Activated T-cell treated with anti-CD3 and anti-CD28 coated beads for 4 hours (primary cell): ENCODE results near the gene GIGYF1.
A peak's percentile ranks its signal among the peaks of the same experiment; 100 is the strongest.
"Not testable (repeated sequence)": the region's sequence is repeated elsewhere in the genome, so short reads cannot be mapped to it uniquely, and the experiment has no call there.

Source experiments
- DNase-seq: peaks from one replicate; pipeline ENCODE4 v3.0.0-alpha.2; 2020

GIGYF1 gene

DNA sequence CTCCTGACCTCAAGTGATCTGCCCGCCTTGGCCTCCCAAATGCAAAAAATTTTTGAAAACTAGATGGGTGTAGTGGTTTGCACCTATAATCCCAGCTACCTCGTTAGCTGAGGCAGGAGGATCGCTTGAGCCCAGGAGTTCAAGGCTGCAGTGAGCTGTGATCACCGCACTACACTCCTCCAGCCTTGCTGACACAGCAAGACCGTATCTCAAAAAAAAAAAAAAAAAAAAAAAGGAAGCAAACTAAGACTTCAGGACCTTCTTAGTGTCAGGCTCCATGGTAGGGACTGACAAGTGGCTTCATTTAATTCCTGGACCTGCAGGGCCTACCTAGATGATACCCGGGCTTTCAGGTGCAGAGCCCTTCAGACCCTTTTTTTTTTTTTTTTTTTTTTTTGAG lies 14.3 kb upstream of the GIGYF1 start:
- DNase-seq, result no peak

DNA sequence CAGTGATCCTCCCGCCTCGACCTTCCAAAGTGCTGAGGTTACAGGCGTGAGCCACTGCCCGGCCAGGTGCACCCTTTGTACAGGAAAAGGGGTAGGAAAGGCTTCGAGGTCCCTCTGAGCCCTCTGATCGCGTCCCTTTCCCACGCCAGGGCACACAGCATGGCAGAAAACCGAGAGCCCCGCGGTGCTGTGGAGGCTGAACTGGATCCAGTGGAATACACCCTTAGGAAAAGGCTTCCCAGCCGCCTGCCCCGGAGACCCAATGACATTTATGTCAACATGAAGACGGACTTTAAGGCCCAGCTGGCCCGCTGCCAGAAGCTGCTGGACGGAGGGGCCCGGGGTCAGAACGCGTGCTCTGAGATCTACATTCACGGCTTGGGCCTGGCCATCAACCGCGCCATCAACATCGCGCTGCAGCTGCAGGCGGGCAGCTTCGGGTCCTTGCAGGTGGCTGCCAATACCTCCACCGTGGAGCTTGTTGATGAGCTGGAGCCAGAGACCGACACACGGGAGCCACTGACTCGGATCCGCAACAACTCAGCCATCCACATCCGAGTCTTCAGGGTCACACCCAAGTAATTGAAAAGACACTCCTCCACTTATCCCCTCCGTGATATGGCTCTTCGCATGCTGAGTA lies 12.7 kb upstream of the GIGYF1 start:
- no peak for DNase-seq

DNA sequence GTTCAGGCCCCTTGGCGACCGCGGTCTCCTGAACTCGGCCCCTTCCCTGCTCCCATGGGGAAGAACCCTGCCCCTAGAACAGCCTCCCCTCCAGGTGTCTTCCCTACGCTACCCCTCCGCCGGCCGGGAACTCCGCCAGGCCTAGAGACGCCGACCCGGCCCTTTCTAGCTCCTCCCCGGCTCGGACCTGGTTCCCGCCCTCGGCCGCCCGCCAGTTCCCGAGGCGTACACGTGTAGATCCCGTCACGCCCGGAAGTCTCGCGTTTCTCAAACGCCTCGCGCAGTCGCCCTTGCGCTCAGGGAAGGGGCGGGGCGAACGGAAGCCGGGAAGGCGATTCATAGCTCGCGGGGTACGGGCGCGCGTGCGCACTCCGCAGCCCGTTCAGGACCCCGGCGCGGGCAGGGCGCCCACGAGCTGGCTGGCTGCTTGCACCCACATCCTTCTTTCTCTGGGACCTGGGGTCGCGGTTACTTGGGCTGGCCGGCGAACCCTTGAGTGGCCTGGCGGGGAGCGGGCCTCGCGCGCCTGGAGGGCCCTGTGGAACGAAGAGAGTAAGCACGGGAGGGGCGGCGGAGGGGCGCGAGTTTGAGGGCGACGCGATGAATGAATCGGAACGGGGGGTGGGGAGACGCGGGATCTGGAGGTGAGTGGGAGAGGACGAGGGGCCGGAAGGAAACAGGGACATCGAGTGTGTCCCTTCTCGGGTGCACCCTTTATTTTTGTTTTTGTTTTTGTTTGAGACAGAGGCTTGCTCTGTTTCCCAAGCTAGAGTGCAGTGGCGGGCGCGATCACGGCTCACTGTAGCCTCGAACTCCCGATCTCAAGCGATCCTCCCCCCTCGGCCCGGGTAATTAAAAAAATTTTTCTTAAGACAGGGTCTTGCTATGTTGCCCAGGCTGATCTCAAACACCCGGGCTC lies 12.0 kb upstream of the GIGYF1 start, which contains the start of gene POP7:
POP7 (plus strand) TSS at position 369 of the 919 bp plus-strand sequence. CDS start 710 bp downstream, outside the sequence.
- DNase-seq, result peak; percentile 98

DNA sequence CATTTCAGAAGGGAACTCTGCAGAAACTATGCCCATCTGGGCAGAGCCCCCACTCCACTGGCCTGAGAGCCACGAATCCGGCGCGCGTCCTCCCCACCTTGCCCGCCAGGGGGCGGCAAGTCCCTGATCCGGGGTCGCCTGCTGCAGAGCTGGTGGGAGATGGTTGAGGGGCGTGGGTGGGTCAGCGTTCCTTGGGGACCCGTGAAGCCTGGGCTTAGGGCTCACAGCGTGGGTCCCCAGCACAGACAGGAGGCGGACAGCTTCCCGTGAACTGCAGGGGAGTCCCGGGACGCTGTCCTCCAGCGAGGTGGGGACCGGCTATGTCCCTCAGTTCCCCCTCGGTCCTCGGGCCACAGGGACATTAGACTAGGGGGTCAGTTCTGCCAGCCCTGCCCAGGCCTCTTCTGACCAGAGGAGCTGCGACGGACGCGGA lies 11.3 kb upstream of the GIGYF1 start:
- DNase-seq, result peak; percentile 72

DNA sequence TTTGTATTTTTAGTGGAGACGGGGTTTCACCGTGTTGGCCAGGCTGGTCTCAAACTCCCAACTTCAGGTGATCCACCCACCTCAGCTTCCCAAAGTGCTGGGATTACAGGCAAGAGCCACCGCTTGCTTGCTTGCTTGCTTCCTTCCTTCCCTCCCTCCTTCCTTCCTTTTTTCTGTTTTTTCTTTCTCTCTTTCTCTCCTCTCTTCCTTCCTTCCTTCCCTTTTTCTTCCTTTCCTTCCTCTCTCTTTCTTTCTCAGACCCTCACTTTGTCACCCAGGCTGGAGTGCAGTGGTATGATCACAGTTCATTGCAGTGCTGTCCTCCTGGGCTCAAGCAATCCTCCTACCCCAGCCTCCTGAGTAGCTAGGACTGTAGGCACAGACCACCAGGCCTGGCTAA lies 7.0 kb upstream of the GIGYF1 start:
- DNase-seq, result not testable (repeated sequence)

DNA sequence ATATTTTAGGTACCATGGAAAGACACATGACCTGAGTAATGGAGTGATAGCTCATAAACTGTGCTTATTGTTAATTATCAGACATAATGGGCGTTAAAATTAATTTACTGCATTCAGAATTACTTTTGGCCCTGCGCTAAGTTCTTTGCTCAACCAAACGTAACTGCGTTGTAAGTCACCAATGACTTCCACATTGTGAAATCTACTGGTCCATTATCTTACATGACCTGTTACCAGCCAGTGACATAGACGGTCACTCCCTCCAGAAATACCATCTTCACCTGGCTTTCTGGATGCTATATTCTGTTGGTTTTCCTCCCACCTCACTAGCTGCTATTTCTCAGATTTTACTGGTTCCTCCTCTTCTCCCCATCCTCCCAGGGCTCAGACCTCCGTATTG lies 5.0 kb upstream of the GIGYF1 start:
- DNase-seq, result no peak

DNA sequence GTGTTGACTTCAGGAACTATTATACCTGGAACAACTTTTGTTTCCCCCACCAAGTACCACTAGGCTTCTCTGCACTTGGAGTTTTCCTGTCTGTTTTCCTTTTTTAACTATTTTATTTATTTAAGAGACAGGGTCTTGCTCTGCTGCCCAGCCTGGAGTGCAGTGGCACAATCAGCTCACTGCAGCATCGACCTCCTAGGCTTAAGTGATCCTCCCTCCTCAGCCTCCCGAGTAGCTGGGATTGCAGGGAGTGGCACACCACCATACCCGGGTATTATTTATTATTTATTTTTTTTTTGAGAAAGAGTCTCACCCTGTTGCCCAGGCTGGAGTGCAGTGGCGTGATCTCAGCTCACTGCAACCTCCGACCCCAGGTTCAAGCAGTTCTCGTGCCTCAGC lies 2.1 kb upstream of the GIGYF1 start:
- no peak for DNase-seq

DNA sequence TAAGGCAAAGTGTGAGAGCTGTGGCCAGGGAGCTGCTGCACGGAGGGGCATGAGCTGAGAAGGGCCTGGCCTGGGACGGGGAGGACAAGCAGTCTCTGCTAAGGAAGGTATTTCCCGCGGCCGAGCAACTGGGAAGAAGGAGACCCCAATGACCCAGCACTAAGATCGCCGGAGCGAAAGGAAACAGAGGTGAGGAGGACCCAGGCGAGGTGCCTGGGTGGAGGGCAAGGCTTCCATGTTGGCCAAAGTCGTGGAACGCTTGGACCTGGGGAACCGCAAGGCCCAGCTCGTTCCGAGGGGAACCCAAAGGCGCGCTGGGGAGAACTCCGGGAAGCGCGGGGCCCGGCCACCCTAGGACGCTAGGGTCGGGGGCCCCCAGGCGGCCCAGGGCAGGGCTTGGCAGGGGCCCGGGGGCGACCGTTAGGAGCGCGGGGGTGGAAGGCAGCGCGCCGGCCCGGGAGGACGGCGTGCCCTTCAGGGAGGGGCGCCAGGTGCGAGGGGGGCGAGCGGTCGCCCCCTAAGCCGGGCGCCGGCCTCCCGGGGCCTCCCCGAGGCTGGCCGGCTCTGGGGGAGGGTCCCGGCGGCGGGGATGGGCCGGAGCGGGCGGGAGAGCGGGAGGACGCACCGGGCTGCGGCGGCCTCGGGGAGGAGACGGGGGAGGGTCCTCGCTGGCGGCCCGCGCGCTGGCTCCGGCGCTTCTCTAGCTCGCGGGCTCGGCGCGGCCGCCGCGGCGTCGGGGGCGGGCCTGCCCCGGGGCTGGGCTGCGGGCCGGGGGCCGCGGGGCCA lies 545 bp downstream of the GIGYF1 start:
- DNase-seq, result no peak

DNA sequence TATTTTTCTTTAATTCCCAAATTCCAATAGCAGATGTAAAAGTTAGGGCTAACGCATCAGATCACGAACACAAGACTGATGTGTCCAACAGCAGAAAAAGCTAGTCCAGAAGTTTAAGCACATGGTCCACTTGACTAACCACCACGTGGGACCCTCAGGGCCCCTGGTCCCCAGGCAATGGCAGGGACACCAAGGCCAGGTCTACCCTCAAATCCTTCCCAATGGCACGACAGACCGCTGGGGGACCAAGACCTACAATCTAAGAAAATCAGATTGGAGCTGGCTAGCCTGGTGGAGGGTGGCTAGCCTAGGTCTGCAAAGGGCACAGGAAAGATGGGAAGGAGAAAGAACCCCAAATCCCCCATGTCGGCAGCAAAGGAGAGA lies 1.5 kb downstream of the GIGYF1 start:
- no peak for DNase-seq

DNA sequence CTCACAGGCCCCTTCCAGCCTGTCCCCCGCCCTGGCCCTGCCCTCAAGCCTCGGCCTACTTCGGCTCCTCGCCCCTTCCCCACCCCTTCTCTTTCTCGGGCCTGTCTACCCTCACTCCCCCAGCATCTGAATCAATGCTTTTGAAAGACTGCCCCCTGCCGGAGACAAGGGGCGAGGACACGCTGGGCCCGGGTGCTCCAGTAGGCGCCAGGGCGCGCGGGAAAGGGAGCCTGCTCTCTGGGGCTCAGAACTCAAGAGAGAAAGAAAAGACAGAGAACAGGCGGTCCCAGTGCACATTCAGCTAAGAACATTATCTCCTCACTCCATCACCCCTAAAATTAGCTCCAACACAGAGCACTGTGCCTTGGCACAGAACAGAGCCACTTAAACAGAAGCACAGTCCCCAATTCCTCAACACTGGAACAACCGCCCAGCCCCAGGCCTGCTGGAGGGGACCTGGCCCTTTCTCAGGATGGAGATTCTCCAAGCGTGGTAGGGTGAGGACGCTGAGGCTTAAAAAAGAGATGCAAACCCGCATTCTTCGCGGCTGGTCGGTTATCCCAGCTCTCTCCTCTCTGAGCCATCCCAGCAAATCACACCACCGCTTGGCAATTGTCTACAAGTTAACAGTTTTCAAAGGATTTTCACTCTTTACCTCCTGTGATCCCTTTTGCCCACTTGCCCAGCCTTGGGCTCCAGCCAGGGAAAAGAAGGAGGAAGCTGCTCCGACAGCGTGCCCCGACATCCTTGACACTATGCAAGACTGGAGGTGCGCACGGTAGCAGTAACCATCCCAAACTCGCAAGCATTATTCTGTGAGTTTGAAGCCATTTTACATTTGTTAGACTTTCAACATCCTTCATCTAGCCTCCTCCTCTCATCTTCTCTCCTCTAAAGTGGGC lies 2.1 kb downstream of the GIGYF1 start:
- peak; percentile 78 for DNase-seq

DNA sequence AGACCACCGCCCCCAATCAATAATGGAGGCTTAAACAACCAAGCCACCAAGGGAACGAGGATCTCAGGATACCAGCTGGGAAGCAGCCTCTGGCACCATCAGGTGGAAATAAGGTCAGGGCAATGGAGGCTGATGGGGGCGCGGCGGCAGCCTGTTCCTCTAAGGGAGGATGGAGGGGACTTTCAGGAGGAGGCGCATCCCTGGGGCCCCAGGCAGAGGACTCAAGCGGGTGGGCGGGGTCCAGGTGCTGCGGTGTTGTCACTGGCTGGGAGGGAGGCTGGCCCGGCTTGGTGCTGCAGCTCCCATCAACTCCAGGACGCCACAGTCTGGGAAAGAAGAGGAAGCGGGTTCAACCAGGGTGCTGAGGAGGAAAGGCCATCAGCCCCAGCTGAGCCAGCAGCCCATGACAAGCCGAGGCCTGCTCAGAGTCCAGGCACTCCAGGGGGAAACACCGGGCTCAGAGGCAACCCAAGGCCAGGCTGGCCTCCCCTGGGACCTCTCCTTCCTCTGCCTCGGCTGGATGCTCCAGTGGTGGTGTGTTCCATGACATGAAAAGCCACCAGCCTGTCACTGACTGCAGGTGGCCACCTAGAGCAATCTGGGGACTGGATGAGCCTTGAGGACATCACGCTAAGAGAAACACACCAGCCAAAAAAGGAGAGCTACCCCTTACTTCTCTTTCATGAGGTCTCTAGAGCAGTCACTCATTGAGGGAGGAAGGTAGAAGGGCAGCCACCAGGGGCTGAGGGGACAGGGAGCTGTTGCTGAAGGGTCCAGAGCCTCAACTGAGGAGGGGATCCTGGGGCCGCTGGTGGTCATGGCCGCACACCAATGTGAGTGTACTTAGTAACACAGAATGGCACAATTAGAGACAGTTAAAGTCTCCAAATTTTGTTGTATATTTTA lies 4.6 kb downstream of the GIGYF1 start:
- DNase-seq, result no peak

DNA sequence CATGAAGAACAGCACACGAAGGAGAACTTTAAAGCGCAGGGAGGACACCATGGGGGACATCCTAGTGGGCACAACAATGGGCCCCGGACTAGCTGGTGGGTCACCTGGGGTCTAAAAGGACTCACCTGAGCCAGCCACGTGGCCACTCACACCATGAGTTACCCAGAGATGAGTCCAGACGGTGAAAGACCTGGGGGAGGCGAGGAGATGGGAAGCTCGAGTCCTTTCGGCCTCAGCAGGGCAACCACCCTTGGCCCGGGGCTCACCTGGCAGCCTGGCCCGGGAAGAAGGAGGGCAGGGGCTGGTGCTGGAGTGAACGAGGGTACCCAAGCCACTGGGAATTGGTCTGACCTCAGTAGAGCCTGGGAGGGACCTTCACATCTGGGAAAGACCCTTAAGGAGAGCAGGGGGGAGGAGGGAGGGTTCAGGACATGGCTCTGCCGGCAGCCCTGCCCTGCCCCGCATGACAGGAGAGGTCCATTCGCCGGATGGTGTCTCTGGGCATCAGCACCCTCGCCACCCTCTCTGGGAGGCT lies 5.7 kb downstream of the GIGYF1 start:
- DNase-seq, result no peak

DNA sequence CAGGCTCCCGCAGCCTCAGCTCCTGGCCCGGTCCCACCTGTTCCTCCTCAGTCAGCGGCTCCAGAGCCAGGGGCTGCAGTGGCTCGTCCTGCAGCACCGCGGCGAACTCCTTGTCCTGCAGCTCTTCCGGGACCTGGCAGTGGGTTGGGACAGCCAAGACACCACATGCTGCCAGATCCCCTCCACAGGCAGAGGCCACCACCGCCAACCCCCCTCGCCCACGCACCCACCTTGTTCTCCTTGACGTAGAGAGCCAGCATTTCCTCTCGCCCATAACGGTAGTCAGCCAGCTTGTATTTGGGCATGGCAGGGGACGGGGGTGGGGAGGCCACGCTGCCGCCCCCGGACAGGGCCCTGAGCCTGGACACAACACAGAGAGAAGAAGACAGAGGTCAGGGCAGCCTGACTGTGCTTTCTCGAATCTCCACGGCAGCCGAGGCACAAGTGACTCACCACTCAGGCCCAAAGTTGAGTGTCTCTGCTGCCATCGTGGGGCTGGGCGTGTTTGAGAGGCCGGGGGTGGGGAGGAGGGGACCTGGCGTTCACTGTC lies 6.2 kb downstream of the GIGYF1 start:
- DNase-seq, result no peak

DNA sequence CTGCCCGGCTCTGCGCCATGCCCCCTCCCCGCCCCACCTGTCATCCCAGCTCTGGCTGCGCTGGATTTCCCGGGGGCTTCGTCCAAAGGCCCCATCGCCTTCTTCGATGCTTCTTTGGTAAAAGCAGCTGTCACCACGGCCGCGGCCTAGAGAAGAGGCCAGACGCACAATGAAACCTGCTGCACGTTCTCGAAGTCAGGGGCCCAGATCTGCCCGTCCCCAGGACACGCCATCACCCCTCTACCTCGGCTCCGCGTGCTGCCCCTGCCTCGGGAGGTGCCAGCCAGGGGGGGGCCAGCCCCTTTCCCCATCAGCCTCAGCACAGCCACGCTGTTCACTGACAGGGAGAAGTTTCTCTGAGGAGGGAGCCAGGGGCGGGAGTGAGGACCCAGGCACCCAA lies 6.8 kb downstream of the GIGYF1 start:
- no peak for DNase-seq

DNA sequence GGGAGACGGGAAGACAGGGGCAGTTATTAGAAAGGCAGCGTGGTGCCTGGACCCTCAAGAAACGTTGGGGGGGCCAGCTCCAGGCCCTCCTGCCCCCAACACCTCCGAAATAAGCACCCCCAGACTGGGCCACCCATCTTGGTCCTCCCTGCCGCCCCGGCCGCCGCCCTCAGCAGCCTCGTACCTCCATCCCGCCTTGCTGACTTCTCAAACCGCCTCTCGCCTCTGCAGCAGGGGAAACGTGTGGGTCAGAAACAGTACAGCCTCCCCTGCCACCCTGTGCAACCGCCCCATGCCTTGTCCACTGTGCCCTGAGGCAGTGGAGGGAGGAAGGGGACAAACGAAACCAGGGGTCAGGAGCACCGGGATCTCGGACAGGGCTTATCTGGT lies 7.2 kb downstream of the GIGYF1 start:
- DNase-seq, result no peak

DNA sequence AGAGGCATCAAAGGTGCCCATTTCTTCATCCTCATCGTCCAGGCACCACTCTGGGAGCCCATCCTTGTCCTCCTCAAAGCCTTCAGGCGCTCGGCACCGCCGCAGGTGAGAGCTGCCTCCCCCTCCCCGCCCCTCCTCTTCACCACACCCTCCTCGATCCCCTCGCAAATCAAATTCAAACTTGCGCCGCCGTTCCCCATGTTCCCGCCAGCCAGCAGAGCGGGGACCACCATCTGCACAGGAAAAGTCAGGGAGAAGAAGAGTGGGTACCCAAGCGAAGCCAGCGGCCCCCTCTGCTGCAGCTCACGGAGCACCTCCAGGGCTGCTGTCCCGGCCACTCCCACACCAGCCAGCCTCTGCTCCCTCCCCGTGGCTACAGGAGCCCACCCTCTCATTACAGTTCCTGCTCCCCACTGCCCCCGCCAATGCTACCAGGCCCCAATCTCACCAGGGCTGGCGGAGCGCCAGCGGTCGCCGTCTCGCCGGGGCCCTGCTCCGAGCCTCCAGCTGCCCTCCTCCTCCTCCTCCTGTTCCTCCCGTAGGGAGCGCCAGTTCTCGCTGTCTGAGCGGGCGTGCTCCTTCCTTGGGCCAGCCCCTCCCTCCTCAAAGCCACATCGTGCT lies 7.7 kb downstream of the GIGYF1 start:
- no peak for DNase-seq

DNA sequence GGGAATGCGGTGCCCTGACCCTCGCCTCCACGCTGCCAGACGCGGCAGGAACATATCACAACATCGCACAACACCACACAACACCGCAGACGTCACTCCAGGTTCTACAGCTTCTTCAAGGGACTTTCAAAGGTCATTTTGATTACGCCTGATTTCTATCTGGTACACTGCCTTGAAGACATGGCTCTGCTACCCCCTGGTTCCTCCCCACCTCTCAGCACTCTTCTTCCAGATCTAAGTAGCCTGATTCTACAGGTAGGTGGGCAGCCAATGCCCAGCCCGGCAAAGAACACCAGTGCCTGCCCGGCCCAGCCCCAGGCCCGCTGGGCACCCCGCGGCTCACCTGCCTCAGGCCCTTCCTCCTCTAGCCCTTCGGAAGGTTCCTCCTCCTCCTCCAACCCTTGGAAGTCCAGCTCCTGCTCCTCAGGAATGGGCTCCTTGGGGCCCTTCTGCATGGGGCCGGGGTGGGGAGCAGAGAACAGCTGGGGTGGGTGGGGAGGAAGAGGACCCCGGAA lies 8.4 kb downstream of the GIGYF1 start:
- no peak for DNase-seq

DNA sequence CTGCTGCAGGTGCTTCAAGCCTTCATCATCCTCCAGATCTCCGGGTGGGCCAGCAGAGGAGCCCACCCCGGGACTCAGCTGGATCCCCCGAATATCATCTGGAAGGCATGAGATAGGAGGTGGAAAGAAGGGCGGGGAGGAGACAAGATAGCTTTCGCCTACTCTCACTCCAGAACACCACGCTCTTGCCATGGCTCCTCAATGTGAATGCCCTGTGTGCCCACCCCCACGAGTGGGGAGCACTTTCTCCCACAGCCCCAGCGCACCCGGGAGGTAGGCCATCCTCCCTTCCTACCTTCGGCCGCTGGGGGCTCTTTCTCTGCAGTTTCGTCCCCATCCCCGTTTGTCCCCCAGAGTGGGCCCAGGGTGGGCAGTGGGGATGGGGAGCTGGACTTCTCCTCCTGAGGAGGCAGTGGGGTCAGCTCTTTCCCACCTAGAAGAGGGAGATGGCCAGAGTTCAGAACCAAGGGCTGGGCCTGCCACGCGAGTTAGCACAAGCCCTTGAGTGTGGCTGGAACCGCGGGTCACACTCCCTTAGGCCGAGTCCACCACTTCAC lies 8.9 kb downstream of the GIGYF1 start:
- no peak for DNase-seq

DNA sequence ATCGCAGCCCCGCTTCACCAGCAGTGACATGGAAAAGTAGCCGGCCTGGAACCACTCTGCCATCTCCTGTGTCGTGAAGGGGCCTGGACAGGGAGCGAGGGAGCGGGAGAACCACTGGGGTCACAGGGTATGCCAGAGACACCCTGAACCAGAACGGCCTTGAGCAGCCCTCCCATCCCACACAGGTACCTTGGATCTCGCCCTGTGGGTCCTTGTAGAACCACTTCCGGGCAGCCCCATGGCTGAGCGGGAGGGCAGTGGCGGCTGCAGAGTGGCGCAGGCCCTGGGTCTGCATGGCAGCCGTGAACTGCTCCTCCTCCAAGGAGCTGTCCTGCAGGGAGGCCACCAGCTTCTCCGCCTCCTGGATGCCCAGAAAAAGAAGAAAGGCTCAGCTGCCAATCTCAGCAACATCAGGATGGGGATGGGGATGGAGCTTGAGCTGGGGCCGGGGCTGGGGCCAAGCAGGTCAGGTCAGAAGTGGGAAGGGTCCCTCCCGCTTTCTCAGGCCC lies 9.5 kb downstream of the GIGYF1 start:
- no peak for DNase-seq
